Central memory CD8-positive, alpha-beta T cell (primary cell): ENCODE measurements around the gene RNF157.
"Not testable (repeated sequence)": the region's sequence is repeated elsewhere in the genome, so short reads cannot be mapped to it uniquely, and the experiment has no call there.

ENCODE experiments used
- ATAC-seq: fragments of 150-1000 bp; cut with Tn5 transposase; replicated peaks from 2 replicates; pipeline ENCODE4 v1.10.0; 2022; ENCODE audit warnings: mild to moderate bottlenecking, moderate FRiP score, moderate number of reproducible peaks; ENCODE audit not compliant: poor library complexity, severe bottlenecking; ENCODE audit errors: extremely low read depth
- DNase-seq, 2 donors: peaks; one replicate each; pipeline ENCODE4 v3.0.0; 2021; ENCODE audit warnings: low spot score in 2 of 2
- H3K27ac Mint-ChIP-seq: one replicate; pipeline ENCODE4 v1.8.0; 2022; ENCODE audit warnings: low read depth, mild to moderate bottlenecking, moderate library complexity, mixed read lengths
- H3K27me3 Mint-ChIP-seq: one replicate; pipeline ENCODE4 v1.8.0; 2022; ENCODE audit warnings: mixed read lengths
- H3K36me3 Mint-ChIP-seq: one replicate; pipeline ENCODE4 v1.8.0; 2022; ENCODE audit warnings: mild to moderate bottlenecking, moderate library complexity, mixed read lengths; ENCODE audit not compliant: insufficient read depth
- H3K4me1 Mint-ChIP-seq: one replicate; pipeline ENCODE4 v1.8.0; 2022; ENCODE audit warnings: mixed read lengths
- H3K4me3 Mint-ChIP-seq: one replicate; pipeline ENCODE4 v1.8.0; 2022; ENCODE audit warnings: mild to moderate bottlenecking, moderate library complexity, mixed read lengths
- H3K9me3 Mint-ChIP-seq: one replicate; pipeline ENCODE4 v1.8.0; 2022; ENCODE audit warnings: mixed read lengths

The RNF157 gene

GRCh38 chr17:76197911-76198310 is 42.4 kb downstream of the RNF157 start:
- ATAC-seq (no peak), DNase-seq (no peak)
- H3K27ac Mint-ChIP-seq, result no peak overlapping the region
- H3K4me3 Mint-ChIP-seq, result no peak overlapping the region
- H3K9me3 Mint-ChIP-seq, result no peaks in the 10 kb centered on the region
- no peaks in the 10 kb centered on the region for H3K27me3 Mint-ChIP-seq
- peaks cover 2% of the 10 kb centered on the region for H3K36me3 Mint-ChIP-seq
- peaks cover 41% of the 10 kb centered on the region for H3K4me1 Mint-ChIP-seq

GRCh38 chr17:76196675-76197074 is 43.6 kb downstream of the RNF157 start:
- no peak overlapping the region for H3K4me3 Mint-ChIP-seq
- ATAC-seq, result no peak
- no peak overlapping the region for H3K27ac Mint-ChIP-seq
- peaks cover 54% of the 10 kb centered on the region for H3K4me1 Mint-ChIP-seq
- no peak for DNase-seq
- no peaks in the 10 kb centered on the region for H3K27me3 Mint-ChIP-seq
- H3K36me3 Mint-ChIP-seq, result peaks cover 2% of the 10 kb centered on the region
- H3K9me3 Mint-ChIP-seq, result no peaks in the 10 kb centered on the region

GRCh38 chr17:76195281-76196096 is 44.8 kb downstream of the RNF157 start:
- Mint-ChIP-seq H3K27ac (no peak overlapping the region), H3K4me1 (peaks cover 61% of the 10 kb centered on the region), H3K36me3 (peaks cover 2% of the 10 kb centered on the region), H3K9me3 (no peaks in the 10 kb centered on the region), H3K4me3 (no peak overlapping the region), H3K27me3 (no peaks in the 10 kb centered on the region)
- no peak for DNase-seq
- no peak for ATAC-seq

- no peak for DNase-seq
- peak overlapping the region; percentile 87 for H3K27ac Mint-ChIP-seq
- peaks cover 61% of the 10 kb centered on the region for H3K4me1 Mint-ChIP-seq
- no peak for ATAC-seq
- H3K4me3 Mint-ChIP-seq, result peak overlapping the region; percentile 54
- H3K9me3 Mint-ChIP-seq, result no peaks in the 10 kb centered on the region
- H3K36me3 Mint-ChIP-seq, result peaks cover 2% of the 10 kb centered on the region
- H3K27me3 Mint-ChIP-seq, result no peaks in the 10 kb centered on the region
These were observed 46.7 kb downstream of the RNF157 start for GRCh38 chr17:76193591-76193990.

- peaks cover under 1% of the 10 kb centered on the region for H3K36me3 Mint-ChIP-seq
These were observed 48.4 kb downstream of the RNF157 start for GRCh38 chr17:76191896-76192295.

DNA sequence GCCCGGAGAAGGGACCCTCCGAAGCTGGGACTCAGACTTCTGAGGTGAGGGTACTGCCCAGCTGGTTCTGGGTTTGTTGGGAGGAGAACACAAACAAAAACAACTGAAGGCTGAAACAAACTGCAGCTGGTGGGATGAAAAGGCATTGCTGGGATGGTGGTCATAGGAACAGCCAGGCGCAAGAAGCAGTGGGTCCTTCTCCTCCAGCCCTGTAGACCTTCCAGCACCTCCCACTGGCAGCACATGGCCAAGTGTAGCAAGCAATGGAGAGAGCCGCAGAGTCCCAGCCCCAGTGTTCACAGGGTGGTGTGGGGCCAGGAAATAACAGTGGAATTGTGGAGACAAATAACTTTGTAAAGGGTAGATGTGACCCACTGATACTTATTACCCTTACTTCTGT is 50.6 kb downstream of the RNF157 start:
- ATAC-seq, result no peak
- Mint-ChIP-seq H3K9me3 (no peaks in the 10 kb centered on the region), H3K36me3 (no peaks in the 10 kb centered on the region), H3K27ac (peak overlapping the region; percentile 63), H3K27me3 (no peaks in the 10 kb centered on the region), H3K4me1 (peaks cover 59% of the 10 kb centered on the region), H3K4me3 (peak overlapping the region; percentile 27)
- DNase-seq, result no peak

More at GRCh38 chr17:76191896-76192295, 48.4 kb downstream of the RNF157 start:
- Mint-ChIP-seq H3K27ac (peak overlapping the region; percentile 87), H3K4me3 (peak overlapping the region; percentile 54), H3K9me3 (no peaks in the 10 kb centered on the region), H3K27me3 (no peaks in the 10 kb centered on the region), H3K4me1 (peaks cover 61% of the 10 kb centered on the region)
- peak; percentile 91 for ATAC-seq
- peak in 1 of 2 donors; percentile 28 for DNase-seq

- DNase-seq (no peak), ATAC-seq (no peak)
- H3K27me3 Mint-ChIP-seq, result no peaks in the 10 kb centered on the region
- H3K27ac Mint-ChIP-seq, result peak overlapping the region; percentile 63
- peaks cover 2% of the 10 kb centered on the region for H3K36me3 Mint-ChIP-seq
- peaks cover 61% of the 10 kb centered on the region for H3K4me1 Mint-ChIP-seq
- H3K4me3 Mint-ChIP-seq, result no peak overlapping the region
- H3K9me3 Mint-ChIP-seq, result no peaks in the 10 kb centered on the region
These were observed 51.0 kb downstream of the RNF157 start for GRCh38 chr17:76189247-76189646.

DNA sequence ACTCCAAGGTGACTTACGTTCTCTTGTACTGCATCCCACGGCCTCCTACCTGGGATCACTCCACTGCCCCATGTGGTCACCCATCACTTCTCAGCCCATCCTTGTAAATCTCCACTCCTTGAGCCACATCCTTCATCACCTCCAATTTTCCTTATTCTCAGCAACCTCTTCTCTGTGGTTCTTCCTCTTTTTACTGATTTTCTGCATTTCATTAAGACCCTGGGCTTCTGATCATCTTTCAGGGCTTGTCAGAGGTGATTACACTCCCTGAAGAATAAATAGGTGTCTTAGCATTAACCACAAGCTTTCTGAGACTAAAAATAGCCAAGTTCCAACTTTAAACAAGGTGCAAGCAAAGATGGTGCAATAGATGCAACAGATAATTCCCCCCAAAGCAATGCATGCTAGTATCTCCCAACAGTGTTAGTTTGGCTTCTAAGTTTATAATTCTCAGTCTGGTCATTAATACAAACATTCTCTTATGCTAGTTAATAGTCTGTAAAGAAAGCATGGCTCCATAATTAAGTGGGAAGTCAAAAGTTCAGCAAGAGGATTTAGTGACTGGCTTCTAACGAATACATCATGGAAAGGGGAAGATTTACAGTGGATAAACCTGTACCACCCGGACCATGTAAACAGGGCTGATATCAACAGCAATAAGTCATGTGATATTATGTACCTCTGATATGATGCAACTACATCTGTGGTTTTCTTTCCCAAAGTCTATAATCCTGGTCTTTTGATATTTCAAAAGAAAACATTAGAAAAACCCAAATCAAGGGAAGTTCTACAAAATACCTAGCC is 51.9 kb downstream of the RNF157 start:
- Mint-ChIP-seq H3K4me1 (peaks cover 54% of the 10 kb centered on the region), H3K9me3 (no peaks in the 10 kb centered on the region), H3K4me3 (peak overlapping the region; percentile 21), H3K36me3 (peaks cover 2% of the 10 kb centered on the region), H3K27ac (peak overlapping the region; percentile 63), H3K27me3 (no peaks in the 10 kb centered on the region)
- no peak for DNase-seq
- ATAC-seq, result no peak

GRCh38 chr17:76186774-76187173 is 53.5 kb downstream of the RNF157 start:
- H3K4me3 Mint-ChIP-seq, result peak overlapping the region; percentile 11
- H3K4me1 Mint-ChIP-seq, result peaks cover 37% of the 10 kb centered on the region
- H3K27me3 Mint-ChIP-seq, DNase-seq, H3K36me3 Mint-ChIP-seq, H3K9me3 Mint-ChIP-seq, ATAC-seq: not testable (repeated sequence)
- H3K27ac Mint-ChIP-seq, result peak overlapping the region; percentile 16

GRCh38 chr17:76184290-76184689 is 56.0 kb downstream of the RNF157 start:
- H3K4me1 Mint-ChIP-seq, result peaks cover 33% of the 10 kb centered on the region
- DNase-seq, result no peak

DNA sequence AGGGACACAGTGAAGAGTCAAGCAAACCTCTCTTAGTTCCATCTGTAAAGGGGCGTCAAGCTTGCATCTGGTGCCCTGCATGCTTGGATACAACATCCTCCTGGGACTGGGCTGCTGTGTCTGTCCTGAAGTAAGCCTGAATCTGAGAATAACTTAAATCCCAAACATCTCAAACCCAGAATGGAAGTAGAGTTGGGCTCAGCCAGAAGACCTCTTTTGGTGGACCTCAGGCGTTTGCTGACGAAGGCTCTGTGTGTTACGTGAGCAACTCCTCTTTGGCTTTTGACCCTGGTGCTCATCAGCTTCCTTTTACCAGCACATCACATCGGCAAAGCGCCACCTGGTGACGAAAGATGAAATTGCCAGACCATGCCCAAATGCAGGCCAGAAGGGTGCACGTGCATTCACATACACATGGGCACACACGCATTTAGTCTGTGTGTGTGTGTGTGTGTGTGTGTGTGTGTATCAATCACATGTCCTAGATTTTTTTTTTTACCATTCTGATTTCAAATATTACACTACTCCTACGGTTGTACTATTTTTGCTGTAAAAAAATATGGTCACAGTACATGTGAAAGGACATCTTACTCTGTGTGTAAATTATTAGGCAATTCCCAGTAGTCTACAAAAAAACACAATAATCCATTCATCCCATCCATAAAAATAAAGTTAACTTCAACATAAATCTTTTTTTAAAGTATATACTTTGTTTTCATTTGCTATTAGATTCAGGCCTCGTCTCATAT is 58.1 kb downstream of the RNF157 start:
- ATAC-seq (peak; percentile 83), DNase-seq (peak; percentile 91 to 96)
- Mint-ChIP-seq H3K9me3 (no peaks in the 10 kb centered on the region), H3K36me3 (peaks cover 3% of the 10 kb centered on the region), H3K4me1 (peaks cover 21% of the 10 kb centered on the region), H3K27ac (peak overlapping the region; percentile 59), H3K4me3 (no peak overlapping the region), H3K27me3 (no peaks in the 10 kb centered on the region)

More at GRCh38 chr17:76184290-76184689, 56.0 kb downstream of the RNF157 start:
- no peak for ATAC-seq
- Mint-ChIP-seq H3K27me3 (no peaks in the 10 kb centered on the region), H3K36me3 (peaks cover 3% of the 10 kb centered on the region), H3K4me3 (no peak overlapping the region), H3K27ac (no peak overlapping the region), H3K9me3 (no peaks in the 10 kb centered on the region)
